Measurements from ENCODE around the gene COL4A2.

Gene COL4A2

DNA sequence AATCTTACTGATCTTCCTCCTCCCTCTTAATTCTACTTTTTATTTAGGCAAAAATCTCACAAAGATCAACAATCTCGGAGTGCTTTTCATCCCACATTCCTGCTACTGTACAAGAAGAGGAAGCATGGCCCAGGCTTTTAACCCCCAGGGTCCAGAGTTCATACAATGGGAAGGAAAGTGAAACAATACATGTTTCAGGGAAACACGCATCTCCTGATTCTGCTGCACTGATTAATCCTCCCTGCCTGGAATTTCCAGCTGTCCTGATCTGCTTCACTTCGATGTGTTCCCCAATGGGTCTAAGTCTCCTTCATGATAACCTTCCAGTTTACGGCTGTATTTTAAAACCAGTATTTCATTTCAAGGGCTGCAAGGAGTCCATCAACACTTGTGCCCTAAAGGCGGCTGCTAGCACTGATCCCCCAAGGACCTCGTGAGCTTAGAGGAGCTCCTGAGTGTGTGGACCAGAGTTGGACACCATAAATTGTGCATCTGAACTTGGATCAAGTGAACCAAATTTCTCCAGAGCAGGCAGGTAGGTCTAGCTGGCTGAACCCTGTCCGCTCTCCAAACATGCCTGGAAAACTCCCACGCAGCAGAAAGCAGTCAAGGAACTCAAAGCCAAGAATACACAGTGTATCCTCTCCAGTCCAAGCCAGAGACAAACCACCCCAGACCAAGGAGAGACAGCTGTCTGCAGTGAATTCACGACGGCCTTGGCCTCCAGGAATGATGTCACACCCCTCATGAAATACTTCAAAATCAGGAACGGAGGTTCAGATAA, 44.4 kb upstream of the COL4A2 start:
- H3K4me3 ChIP-seq (ENCODE audit: control insufficient read depth, low read depth, low read length) = no peak overlapping the region
- TF ChIP-seq, protein P1, sequence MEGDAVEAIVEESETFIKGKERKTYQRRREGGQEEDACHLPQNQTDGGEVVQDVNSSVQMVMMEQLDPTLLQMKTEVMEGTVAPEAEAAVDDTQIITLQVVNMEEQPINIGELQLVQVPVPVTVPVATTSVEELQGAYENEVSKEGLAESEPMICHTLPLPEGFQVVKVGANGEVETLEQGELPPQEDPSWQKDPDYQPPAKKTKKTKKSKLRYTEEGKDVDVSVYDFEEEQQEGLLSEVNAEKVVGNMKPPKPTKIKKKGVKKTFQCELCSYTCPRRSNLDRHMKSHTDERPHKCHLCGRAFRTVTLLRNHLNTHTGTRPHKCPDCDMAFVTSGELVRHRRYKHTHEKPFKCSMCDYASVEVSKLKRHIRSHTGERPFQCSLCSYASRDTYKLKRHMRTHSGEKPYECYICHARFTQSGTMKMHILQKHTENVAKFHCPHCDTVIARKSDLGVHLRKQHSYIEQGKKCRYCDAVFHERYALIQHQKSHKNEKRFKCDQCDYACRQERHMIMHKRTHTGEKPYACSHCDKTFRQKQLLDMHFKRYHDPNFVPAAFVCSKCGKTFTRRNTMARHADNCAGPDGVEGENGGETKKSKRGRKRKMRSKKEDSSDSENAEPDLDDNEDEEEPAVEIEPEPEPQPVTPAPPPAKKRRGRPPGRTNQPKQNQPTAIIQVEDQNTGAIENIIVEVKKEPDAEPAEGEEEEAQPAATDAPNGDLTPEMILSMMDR (conservative IDR thresholded peaks at IDR 0.05; ENCODE audit: control insufficient read depth, insufficient read depth, low read depth, low read length) = no peak
- DNase-seq (ENCODE audit: low read depth) = no peak

DNA sequence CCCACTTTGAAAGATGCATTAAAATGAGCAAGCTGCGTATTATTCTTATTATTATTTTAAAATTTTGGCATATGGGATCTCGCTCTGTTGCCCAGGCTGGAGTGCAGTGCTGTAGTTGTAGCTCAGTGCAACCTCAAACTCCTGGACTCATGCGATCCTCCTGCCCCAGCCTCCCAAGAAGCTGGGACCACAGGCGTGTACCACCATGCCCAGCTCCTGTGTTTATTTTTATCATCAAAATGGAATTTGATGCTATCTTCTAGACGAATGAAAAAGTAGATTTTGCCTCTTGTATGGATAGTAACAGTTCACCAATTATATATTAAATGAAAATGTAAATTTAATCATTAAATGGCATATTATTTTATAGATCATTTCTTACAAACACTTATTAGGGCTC, 43.7 kb upstream of the COL4A2 start:
- H3K4me3 ChIP-seq (ENCODE audit: control insufficient read depth, low read depth, low read length) = no peak overlapping the region
- DNase-seq (ENCODE audit: low read depth) = no peak
- TF ChIP-seq, protein P1 (conservative IDR thresholded peaks at IDR 0.05; ENCODE audit: control insufficient read depth, insufficient read depth, low read depth, low read length) = no peak

DNA sequence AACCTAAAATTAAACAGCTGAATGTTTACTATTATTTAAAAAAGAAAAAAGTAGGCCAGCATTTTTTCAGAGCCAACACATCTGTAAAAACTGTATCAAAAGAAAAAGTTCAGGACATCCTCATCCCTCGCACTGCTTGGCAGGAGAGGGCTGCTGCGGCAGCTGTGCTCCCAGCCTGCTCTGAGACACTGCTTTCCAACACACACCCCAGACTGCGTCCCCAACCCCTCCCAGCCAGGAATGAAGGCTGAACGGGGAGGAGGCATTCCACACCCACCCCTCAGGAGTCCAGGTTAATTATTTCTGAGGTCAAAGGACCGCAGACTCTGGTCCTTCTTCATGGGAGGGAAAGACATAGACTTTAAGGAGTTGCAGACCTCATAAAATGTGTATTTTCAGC, 43.2 kb upstream of the COL4A2 start:
- no peak overlapping the region for H3K4me3 ChIP-seq (ENCODE audit: control insufficient read depth, low read depth, low read length)
- TF ChIP-seq, protein P1 (conservative IDR thresholded peaks at IDR 0.05; ENCODE audit: control insufficient read depth, insufficient read depth, low read depth, low read length) = no peak
- no peak for DNase-seq (ENCODE audit: low read depth)

DNA sequence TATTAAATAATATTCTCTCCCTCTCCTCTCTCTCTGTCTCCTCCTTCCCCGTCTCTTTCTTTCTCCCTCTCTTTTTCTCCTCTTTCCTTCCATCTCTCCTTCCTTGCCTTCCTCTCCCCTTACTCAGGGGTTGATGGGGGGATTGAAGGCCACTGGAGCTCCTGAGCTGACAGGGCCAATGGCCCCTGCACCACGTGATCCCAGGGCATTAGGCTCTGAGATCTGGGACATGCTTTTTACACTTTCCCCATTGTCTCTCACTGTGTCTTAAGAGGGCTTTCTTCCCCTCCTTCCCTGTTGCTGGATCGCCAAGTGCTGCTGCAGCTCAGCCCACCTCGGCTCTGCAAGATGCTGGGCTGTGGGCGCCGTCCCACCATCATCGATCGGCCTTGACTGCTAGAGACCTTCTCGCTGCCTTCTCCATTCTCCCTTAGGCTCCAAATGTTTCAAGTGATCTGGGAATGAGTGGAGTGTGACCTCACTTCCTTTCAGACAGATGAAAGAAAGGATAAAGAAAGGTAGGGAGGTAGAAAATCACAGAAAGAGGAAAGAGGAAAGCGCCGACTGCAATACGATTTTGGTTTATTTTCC, 42.3 kb upstream of the COL4A2 start:
- TF ChIP-seq, protein P1 (conservative IDR thresholded peaks at IDR 0.05; ENCODE audit: control insufficient read depth, insufficient read depth, low read depth, low read length) = no peak
- DNase-seq (ENCODE audit: low read depth) = no peak
- H3K4me3 ChIP-seq (ENCODE audit: control insufficient read depth, low read depth, low read length) = no peak overlapping the region

DNA sequence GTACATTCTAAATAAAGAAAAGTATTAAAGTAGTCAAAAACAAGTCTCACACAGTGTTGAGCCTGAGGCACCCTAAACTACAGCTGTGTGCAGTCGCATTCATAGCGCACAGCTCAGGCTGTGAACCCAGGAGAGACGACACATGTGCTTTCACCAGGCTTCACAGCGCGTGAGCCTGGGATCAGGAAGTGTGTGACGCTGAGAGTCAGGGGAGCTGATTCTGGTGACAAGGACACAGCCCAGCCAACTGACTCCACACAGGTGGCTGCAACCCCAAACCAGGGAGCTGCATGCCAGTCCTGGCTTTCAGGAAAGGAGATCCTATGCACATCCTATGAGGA, 41.8 kb upstream of the COL4A2 start:
- no peak overlapping the region for H3K4me3 ChIP-seq (ENCODE audit: control insufficient read depth, low read depth, low read length)
- no peak for DNase-seq (ENCODE audit: low read depth)
- TF ChIP-seq, protein P1 (conservative IDR thresholded peaks at IDR 0.05; ENCODE audit: control insufficient read depth, insufficient read depth, low read depth, low read length) = no peak

DNA sequence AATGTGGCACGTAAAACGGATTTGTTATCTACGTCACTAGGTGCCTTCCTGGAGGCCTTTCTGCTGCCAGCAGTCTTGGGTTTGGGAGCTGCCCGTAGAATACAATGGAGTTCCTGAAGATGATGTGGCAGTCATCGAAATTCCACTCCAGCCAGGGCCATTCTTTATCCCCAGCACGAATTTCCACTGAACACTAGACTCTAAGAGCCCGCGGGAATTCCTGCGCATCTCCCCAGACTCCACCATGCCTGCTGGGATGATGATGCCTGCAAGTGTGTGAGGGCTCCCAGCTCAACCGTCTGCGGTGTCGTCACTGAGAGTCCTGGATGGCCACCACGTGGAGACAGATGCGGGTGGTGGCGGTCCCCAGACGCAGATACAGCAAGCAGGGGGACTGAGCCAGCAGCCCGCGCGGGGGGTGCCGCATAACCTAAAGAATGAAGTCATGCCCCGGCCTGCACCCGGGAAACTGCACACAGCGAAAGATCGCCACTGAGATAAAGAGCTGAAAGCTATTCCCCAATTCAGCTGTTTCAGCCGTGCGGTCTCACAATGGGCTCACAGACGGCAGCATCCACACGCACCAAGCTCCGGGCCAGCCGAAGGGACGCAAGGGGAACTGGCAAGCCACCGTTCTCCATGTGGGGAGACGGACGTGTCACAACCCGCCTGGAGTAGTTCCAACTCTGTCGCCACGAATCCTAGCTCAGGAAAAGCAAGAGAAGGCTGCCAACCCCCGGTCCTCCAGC, 41.2 kb upstream of the COL4A2 start:
- TF ChIP-seq, protein P1 (conservative IDR thresholded peaks at IDR 0.05; ENCODE audit: control insufficient read depth, insufficient read depth, low read depth, low read length) = no peak
- no peak overlapping the region for H3K4me3 ChIP-seq (ENCODE audit: control insufficient read depth, low read depth, low read length)
- no peak for DNase-seq (ENCODE audit: low read depth)
